ENCODE measurements around the gene CCDC8. TPM values are rescaled to one million over a fixed set of nuclear protein-coding genes. Genes with fewer than 3 reads are reported as not detected.

Gene CCDC8
- polyA plus RNA-seq, 4 donors = 1.1 to 50.9 (median 2.0) TPM; not detected in 1

GRCh38 chr19:46386996-46387712, 26.2 kb downstream of the CCDC8 start:
- WGBS, 3 donors = 94 to 96% (median 95%) methylated on average over 30 of the region's 30 CpGs
- FAIRE-seq = no peak

GRCh38 chr19:46386151-46386550, 27.2 kb downstream of the CCDC8 start:
- no peak for FAIRE-seq
- H3K27ac ChIP-seq (ENCODE audit: low read depth in 1 of 3, low read length in 2 of 3) = no peak overlapping the region

More at GRCh38 chr19:46386996-46387712, 26.2 kb downstream of the CCDC8 start:
- Histone ChIP-seq H3K36me3 (ENCODE audit: control insufficient read depth in 3 of 3, insufficient read depth in 2 of 3, low read depth in 1 of 3, low read length in 3 of 3) (peaks cover 17 to 93% (median 20%) of the 10 kb centered on the region in 3 donors), H3K4me1 (ENCODE audit: control insufficient read depth in 3 of 3, insufficient read depth in 2 of 3, low read depth in 1 of 3, low read length in 2 of 3) (no peaks in the 10 kb centered on the region), H3K27me3 (ENCODE audit: control insufficient read depth in 3 of 3, insufficient read depth in 3 of 3, low read length in 3 of 3) (no peaks in the 10 kb centered on the region), H3K9me3 (ENCODE audit: control insufficient read depth in 2 of 2, insufficient read depth in 1 of 2, low read depth in 1 of 2, low read length in 1 of 2) (peaks cover 0 to 6% of the 10 kb centered on the region in 2 donors), H3K27ac (ENCODE audit: low read depth in 1 of 3, low read length in 2 of 3) (no peak overlapping the region), H3K4me3 (ENCODE audit: low read depth in 1 of 3, low read length in 3 of 3) (no peak overlapping the region)
- no peak for DNase-seq

GRCh38 chr19:46385636-46386035, 27.7 kb downstream of the CCDC8 start:
- WGBS, 3 donors = 88 to 94% (median 92%) methylated on average over 10 to 11 of the region's 11 CpGs
- Histone ChIP-seq H3K4me1 (ENCODE audit: control insufficient read depth in 3 of 3, insufficient read depth in 2 of 3, low read depth in 1 of 3, low read length in 2 of 3) (no peaks in the 10 kb centered on the region), H3K36me3 (ENCODE audit: control insufficient read depth in 3 of 3, insufficient read depth in 2 of 3, low read depth in 1 of 3, low read length in 3 of 3) (peaks cover 13 to 87% (median 21%) of the 10 kb centered on the region in 3 donors), H3K4me3 (ENCODE audit: low read depth in 1 of 3, low read length in 3 of 3) (no peak overlapping the region), H3K27ac (ENCODE audit: low read depth in 1 of 3, low read length in 2 of 3) (no peak overlapping the region), H3K9me3 (ENCODE audit: control insufficient read depth in 2 of 2, insufficient read depth in 1 of 2, low read depth in 1 of 2, low read length in 1 of 2) (peaks cover 0 to 6% of the 10 kb centered on the region in 2 donors), H3K27me3 (ENCODE audit: control insufficient read depth in 3 of 3, insufficient read depth in 3 of 3, low read length in 3 of 3) (no peaks in the 10 kb centered on the region)
- DNase-seq = no peak
- no peak for FAIRE-seq

More at GRCh38 chr19:46386151-46386550, 27.2 kb downstream of the CCDC8 start:
- H3K4me1 ChIP-seq (ENCODE audit: control insufficient read depth in 3 of 3, insufficient read depth in 2 of 3, low read depth in 1 of 3, low read length in 2 of 3) = no peaks in the 10 kb centered on the region
- WGBS, 3 donors = 95 to 97% (median 97%) methylated on average over 8 to 10 of the region's 10 CpGs
- DNase-seq = no peak
- peaks cover 18 to 93% (median 21%) of the 10 kb centered on the region in 3 donors for H3K36me3 ChIP-seq (ENCODE audit: control insufficient read depth in 3 of 3, insufficient read depth in 2 of 3, low read depth in 1 of 3, low read length in 3 of 3)
- H3K27me3 ChIP-seq (ENCODE audit: control insufficient read depth in 3 of 3, insufficient read depth in 3 of 3, low read length in 3 of 3) = no peaks in the 10 kb centered on the region
- H3K4me3 ChIP-seq (ENCODE audit: low read depth in 1 of 3, low read length in 3 of 3) = no peak overlapping the region
- peaks cover 0 to 6% of the 10 kb centered on the region in 2 donors for H3K9me3 ChIP-seq (ENCODE audit: control insufficient read depth in 2 of 2, insufficient read depth in 1 of 2, low read depth in 1 of 2, low read length in 1 of 2)

GRCh38 chr19:46384396-46384795, 29.0 kb downstream of the CCDC8 start:
- Histone ChIP-seq H3K4me1 (ENCODE audit: control insufficient read depth in 3 of 3, insufficient read depth in 2 of 3, low read depth in 1 of 3, low read length in 2 of 3) (no peaks in the 10 kb centered on the region), H3K27me3 (ENCODE audit: control insufficient read depth in 3 of 3, insufficient read depth in 3 of 3, low read length in 3 of 3) (no peaks in the 10 kb centered on the region), H3K4me3 (ENCODE audit: low read depth in 1 of 3, low read length in 3 of 3) (no peak overlapping the region), H3K27ac (ENCODE audit: low read depth in 1 of 3, low read length in 2 of 3) (no peak overlapping the region), H3K9me3 (ENCODE audit: control insufficient read depth in 2 of 2, insufficient read depth in 1 of 2, low read depth in 1 of 2, low read length in 1 of 2) (peaks cover 0 to 4% of the 10 kb centered on the region in 2 donors), H3K36me3 (ENCODE audit: control insufficient read depth in 3 of 3, insufficient read depth in 2 of 3, low read depth in 1 of 3, low read length in 3 of 3) (peaks cover 12 to 79% (median 19%) of the 10 kb centered on the region in 3 donors)
- FAIRE-seq (no peak), DNase-seq (no peak)
- 96 to 99% (median 97%) methylated on average over 11 of the region's 11 CpGs for WGBS, 3 donors

- Histone ChIP-seq H3K27ac (ENCODE audit: low read depth in 1 of 3, low read length in 2 of 3) (no peak overlapping the region), H3K36me3 (ENCODE audit: control insufficient read depth in 3 of 3, insufficient read depth in 2 of 3, low read depth in 1 of 3, low read length in 3 of 3) (peaks cover 11 to 79% (median 17%) of the 10 kb centered on the region in 3 donors), H3K27me3 (ENCODE audit: control insufficient read depth in 3 of 3, insufficient read depth in 3 of 3, low read length in 3 of 3) (no peaks in the 10 kb centered on the region), H3K4me3 (ENCODE audit: low read depth in 1 of 3, low read length in 3 of 3) (no peak overlapping the region), H3K4me1 (ENCODE audit: control insufficient read depth in 3 of 3, insufficient read depth in 2 of 3, low read depth in 1 of 3, low read length in 2 of 3) (no peaks in the 10 kb centered on the region), H3K9me3 (ENCODE audit: control insufficient read depth in 2 of 2, insufficient read depth in 1 of 2, low read depth in 1 of 2, low read length in 1 of 2) (no peaks in the 10 kb centered on the region)
- no peak for DNase-seq
- WGBS, 3 donors = 85 to 89% (median 86%) methylated on average over 7 of the region's 7 CpGs
- no peak for FAIRE-seq
These were observed 29.5 kb downstream of the CCDC8 start for GRCh38 chr19:46383846-46384245.

DNA sequence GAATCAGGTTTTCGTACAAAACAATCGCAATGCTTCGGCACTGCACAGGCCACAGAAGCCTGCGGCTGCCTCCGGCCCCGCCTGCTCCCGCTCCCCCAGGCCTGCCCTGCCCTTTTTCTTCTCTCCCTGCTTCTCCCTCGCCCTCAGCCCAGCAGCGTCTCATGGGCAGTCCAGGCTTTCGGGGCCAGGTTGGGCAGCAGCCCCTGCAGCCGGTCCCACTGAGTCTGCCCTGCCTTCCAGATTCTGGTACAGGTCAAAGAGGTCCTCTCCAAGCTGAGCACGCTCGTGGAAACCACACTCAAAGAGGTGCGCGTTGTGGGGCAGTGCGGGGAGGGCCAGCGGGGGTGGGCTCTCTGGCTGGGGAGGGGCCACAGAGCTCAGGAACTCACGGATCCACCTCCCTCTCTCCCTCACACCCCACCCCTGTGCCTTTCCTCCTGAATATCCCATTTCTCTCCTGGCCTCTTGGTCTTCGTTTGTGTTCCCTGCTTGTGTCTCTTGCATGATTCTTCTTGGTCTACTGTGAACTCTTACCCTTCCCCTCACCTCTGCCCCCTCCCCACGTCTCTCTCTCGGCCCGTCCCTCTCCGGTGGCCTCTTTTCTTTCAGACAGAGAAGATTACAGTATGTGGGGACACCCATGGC, 30.1 kb downstream of the CCDC8 start:
- Histone ChIP-seq H3K27me3 (ENCODE audit: control insufficient read depth in 3 of 3, insufficient read depth in 3 of 3, low read length in 3 of 3) (no peaks in the 10 kb centered on the region), H3K4me3 (ENCODE audit: low read depth in 1 of 3, low read length in 3 of 3) (no peak overlapping the region), H3K9me3 (ENCODE audit: control insufficient read depth in 2 of 2, insufficient read depth in 1 of 2, low read depth in 1 of 2, low read length in 1 of 2) (no peaks in the 10 kb centered on the region), H3K36me3 (ENCODE audit: control insufficient read depth in 3 of 3, insufficient read depth in 2 of 3, low read depth in 1 of 3, low read length in 3 of 3) (peaks cover 9 to 74% (median 11%) of the 10 kb centered on the region in 3 donors), H3K4me1 (ENCODE audit: control insufficient read depth in 3 of 3, insufficient read depth in 2 of 3, low read depth in 1 of 3, low read length in 2 of 3) (no peaks in the 10 kb centered on the region), H3K27ac (ENCODE audit: low read depth in 1 of 3, low read length in 2 of 3) (no peak overlapping the region)
- FAIRE-seq (no peak), DNase-seq (no peak)
- WGBS, 3 donors = 90 to 92% (median 90%) methylated on average over 22 of the region's 23 CpGs

DNA sequence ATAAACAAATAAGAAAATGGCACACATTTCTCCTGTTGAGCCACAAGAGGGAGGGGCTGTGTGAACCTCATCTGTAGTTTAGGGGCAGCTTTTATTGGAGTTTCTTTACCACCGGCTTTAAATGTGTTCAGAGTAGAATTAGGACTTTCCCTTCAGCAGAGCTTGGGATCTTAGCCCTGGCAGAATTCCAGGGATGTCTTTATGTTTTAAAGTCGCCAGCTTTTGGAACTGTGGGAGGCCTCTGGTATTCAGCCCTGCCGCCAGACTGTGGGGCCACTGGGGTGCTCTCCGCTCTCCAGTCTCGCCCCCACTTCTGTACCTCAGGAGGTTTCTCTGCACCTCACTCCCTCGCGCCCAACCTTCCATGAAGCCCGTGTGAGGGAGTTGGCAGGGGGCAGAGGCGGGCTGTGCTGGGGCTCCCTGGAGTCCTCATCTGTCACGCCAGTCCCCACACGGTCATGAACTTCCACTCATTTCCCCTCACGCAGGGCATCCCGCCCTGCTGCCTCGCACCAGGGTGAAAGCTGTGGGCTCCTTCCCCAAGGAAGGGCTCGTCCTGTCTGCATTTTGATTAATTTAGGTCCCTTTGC, 31.5 kb downstream of the CCDC8 start:
- peaks cover 14 to 63% (median 14%) of the 10 kb centered on the region in 3 donors for H3K36me3 ChIP-seq (ENCODE audit: control insufficient read depth in 3 of 3, insufficient read depth in 2 of 3, low read depth in 1 of 3, low read length in 3 of 3)
- WGBS, 3 donors = 91 to 94% (median 91%) methylated on average over 15 of the region's 15 CpGs
- no peaks in the 10 kb centered on the region for H3K27me3 ChIP-seq (ENCODE audit: control insufficient read depth in 3 of 3, insufficient read depth in 3 of 3, low read length in 3 of 3)
- DNase-seq (no peak), FAIRE-seq (no peak)
- H3K27ac ChIP-seq (ENCODE audit: low read depth in 1 of 3, low read length in 2 of 3) = no peak overlapping the region
- no peak overlapping the region for H3K4me3 ChIP-seq (ENCODE audit: low read depth in 1 of 3, low read length in 3 of 3)
- H3K4me1 ChIP-seq (ENCODE audit: control insufficient read depth in 3 of 3, insufficient read depth in 2 of 3, low read depth in 1 of 3, low read length in 2 of 3) = no peaks in the 10 kb centered on the region
- H3K9me3 ChIP-seq (ENCODE audit: control insufficient read depth in 2 of 2, insufficient read depth in 1 of 2, low read depth in 1 of 2, low read length in 1 of 2) = no peaks in the 10 kb centered on the region

DNA sequence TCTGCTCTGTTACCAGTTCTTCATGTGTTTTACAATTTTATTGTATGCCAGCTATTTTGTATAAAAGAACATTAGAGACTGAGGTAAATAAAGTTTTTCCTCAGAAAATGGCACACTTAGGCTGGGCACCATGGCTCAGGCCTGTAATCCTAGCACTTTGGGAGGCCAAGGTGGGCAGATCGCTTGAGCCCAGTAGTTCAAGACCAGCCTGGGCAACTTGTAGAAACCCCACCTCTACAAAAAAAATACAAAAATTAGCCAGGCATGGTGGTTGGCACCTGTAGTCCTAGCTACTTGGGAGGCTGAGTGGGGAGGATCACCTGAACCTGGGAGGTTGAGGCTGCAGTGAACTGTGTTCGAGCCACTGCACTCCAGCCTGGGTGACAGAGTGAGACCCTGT, 32.0 kb downstream of the CCDC8 start:
- Histone ChIP-seq H3K36me3 (ENCODE audit: control insufficient read depth in 3 of 3, insufficient read depth in 2 of 3, low read depth in 1 of 3, low read length in 3 of 3) (peaks cover 15 to 63% (median 17%) of the 10 kb centered on the region in 3 donors), H3K9me3 (ENCODE audit: control insufficient read depth in 2 of 2, insufficient read depth in 1 of 2, low read depth in 1 of 2, low read length in 1 of 2) (no peaks in the 10 kb centered on the region), H3K27ac (ENCODE audit: low read depth in 1 of 3, low read length in 2 of 3) (no peak overlapping the region), H3K4me1 (ENCODE audit: control insufficient read depth in 3 of 3, insufficient read depth in 2 of 3, low read depth in 1 of 3, low read length in 2 of 3) (no peaks in the 10 kb centered on the region), H3K4me3 (ENCODE audit: low read depth in 1 of 3, low read length in 3 of 3) (no peak overlapping the region), H3K27me3 (ENCODE audit: control insufficient read depth in 3 of 3, insufficient read depth in 3 of 3, low read length in 3 of 3) (no peaks in the 10 kb centered on the region)
- DNase-seq (no peak), FAIRE-seq (no peak)
- WGBS, 3 donors = 96 to 98% (median 96%) methylated on average over 2 of the region's 2 CpGs

Measured in small intestine (tissue), 7 donors.